GM18873 (cell line): ENCODE results near the gene SOD1.
"Not testable (repeated sequence)": the region's sequence is repeated elsewhere in the genome, so short reads cannot be mapped to it uniquely, and the experiment has no call there.

Source experiments
- ATAC-seq: cut with Tn5 transposase; IDR thresholded peaks from one replicate; pipeline ENCODE4 v1.9.1; 2021; ENCODE audit warnings: mild to moderate bottlenecking, moderate library complexity, moderate number of reproducible peaks; ENCODE audit not compliant: unreplicated experiment, low FRiP score

SOD1 gene

GRCh38 chr21:31659536-31660258 is at the start of gene SOD1:
SOD1 (plus strand) TSS chr21:31659693; CDS start chr21:31659770, 77 bp downstream.
- peak; percentile 88 for ATAC-seq

GRCh38 chr21:31611445-31611844 is 48.0 kb upstream of the SOD1 start:
- no peak for ATAC-seq

- no peak for ATAC-seq
Measured at GRCh38 chr21:31612894-31613785, 46.4 kb upstream of the SOD1 start.

- ATAC-seq: no peak
Measured at GRCh38 chr21:31614705-31615104, 44.8 kb upstream of the SOD1 start.

- ATAC-seq: no peak
Measured at GRCh38 chr21:31616216-31616615, 43.3 kb upstream of the SOD1 start.

GRCh38 chr21:31618696-31619430 is 40.6 kb upstream of the SOD1 start:
- ATAC-seq: no peak

GRCh38 chr21:31622397-31622796 is 37.1 kb upstream of the SOD1 start:
- ATAC-seq: no peak

- ATAC-seq: no peak
Measured at GRCh38 chr21:31623664-31624063, 35.8 kb upstream of the SOD1 start.

GRCh38 chr21:31624181-31624580 is 35.3 kb upstream of the SOD1 start:
- no peak for ATAC-seq

GRCh38 chr21:31624961-31625491 is 34.5 kb upstream of the SOD1 start:
- ATAC-seq: no peak

GRCh38 chr21:31629972-31630711 is 29.4 kb upstream of the SOD1 start:
- no peak for ATAC-seq

- ATAC-seq: not testable (repeated sequence)
Measured at GRCh38 chr21:31631881-31632280, 27.6 kb upstream of the SOD1 start.

GRCh38 chr21:31634993-31635392 is 24.5 kb upstream of the SOD1 start:
- ATAC-seq: no peak

GRCh38 chr21:31636874-31637273 is 22.6 kb upstream of the SOD1 start:
- ATAC-seq: no peak

- ATAC-seq: no peak
Measured at GRCh38 chr21:31641416-31641922, 18.0 kb upstream of the SOD1 start.

GRCh38 chr21:31644643-31645042 is 14.8 kb upstream of the SOD1 start:
- no peak for ATAC-seq

- ATAC-seq: no peak
Measured at GRCh38 chr21:31647650-31648049, 11.8 kb upstream of the SOD1 start.

GRCh38 chr21:31650930-31651329 is 8.6 kb upstream of the SOD1 start:
- no peak for ATAC-seq

- not testable (repeated sequence) for ATAC-seq
Measured at GRCh38 chr21:31651491-31651890, 8.0 kb upstream of the SOD1 start.

GRCh38 chr21:31654340-31654739 is 5.2 kb upstream of the SOD1 start:
- no peak for ATAC-seq
